K562 (cell line): ENCODE data around the gene UBE2H.

Source experiments
- BACH1 ChIP-seq: fragments of 200-800 bp; sonication (Bioruptor generic); IDR thresholded peaks from 2 replicates; pipeline ENCODE4 v1.6.1; 2016; ENCODE audit warnings: missing genetic modification characterization, missing compliant biosample characterization
- CTCF ChIP-seq, 3 experiments: IDR thresholded peaks in 2 of 3; conservative IDR thresholded peaks in 1 of 3; 2 replicates each; pipeline ENCODE4 v1.5.1; 2011 to 2012; ENCODE audit warnings: low read length in 3 of 3, mild to moderate bottlenecking in 3 of 3, control low read depth in 2 of 3, improper control_type of control experiment in 1 of 3, inconsistent platforms in 1 of 3, low read depth in 1 of 3, mixed read lengths in 1 of 3, moderate library complexity in 1 of 3; ENCODE audit not compliant: insufficient read depth in 2 of 3
- EZH2 ChIP-seq: IDR thresholded peaks from 2 replicates; pipeline ENCODE4 v1.6.1; 2012; ENCODE audit warnings: low read depth, mild to moderate bottlenecking, inconsistent platforms, low read length, borderline replicate concordance
- HLTF ChIP-seq: fragments of 450-650 bp; IDR thresholded peaks from 2 replicates; pipeline ENCODE4 v1.6.1; 2016
- JUNB ChIP-seq: fragments of 450-650 bp; formaldehyde crosslinking; conservative IDR thresholded peaks from 2 replicates; pipeline ENCODE4 v1.4.0; 2020; ENCODE audit warnings: mild to moderate bottlenecking
- POLR2A ChIP-seq: fragments of 450-650 bp; conservative IDR thresholded peaks from 2 replicates; pipeline ENCODE4 v1.6.1; 2016
- TCF7L2 ChIP-seq: fragments of 150-350 bp; IDR thresholded peaks from 2 replicates; pipeline ENCODE4 v1.6.1; 2016; ENCODE audit warnings: low read depth, mild to moderate bottlenecking, low read length, moderate library complexity
- TF ChIP-seq, protein P1 (sequence below): fragments of 250-450 bp; sonication (Bioruptor Pico); IDR thresholded peaks from 2 replicates; pipeline ENCODE4 v1.5.0; 2020; ENCODE audit warnings: mild to moderate bottlenecking, borderline replicate concordance
- TF ChIP-seq, protein P2 (sequence below): sonication (generic); formaldehyde crosslinking; IDR thresholded peaks from 2 replicates; pipeline ENCODE4 v1.8.0; 2022; ENCODE audit warnings: mild to moderate bottlenecking, missing genetic modification reagents

- TF ChIP-seq CTCF (IDR thresholded peaks at IDR 0.05 in 2 of 3, conservative IDR thresholded peaks at IDR 0.05 in 1 of 3; ENCODE audit: insufficient read depth in 2 of 3, low read depth in 1 of 3, low read length in 3 of 3) (no peak), TCF7L2 (no peak), JUNB (CRISPR knock-in tag) (no peak), EZH2 (no peak), BACH1 (tag) (no peak), HLTF (no peak), POLR2A (no peak)
- TF ChIP-seq, protein P1, sequence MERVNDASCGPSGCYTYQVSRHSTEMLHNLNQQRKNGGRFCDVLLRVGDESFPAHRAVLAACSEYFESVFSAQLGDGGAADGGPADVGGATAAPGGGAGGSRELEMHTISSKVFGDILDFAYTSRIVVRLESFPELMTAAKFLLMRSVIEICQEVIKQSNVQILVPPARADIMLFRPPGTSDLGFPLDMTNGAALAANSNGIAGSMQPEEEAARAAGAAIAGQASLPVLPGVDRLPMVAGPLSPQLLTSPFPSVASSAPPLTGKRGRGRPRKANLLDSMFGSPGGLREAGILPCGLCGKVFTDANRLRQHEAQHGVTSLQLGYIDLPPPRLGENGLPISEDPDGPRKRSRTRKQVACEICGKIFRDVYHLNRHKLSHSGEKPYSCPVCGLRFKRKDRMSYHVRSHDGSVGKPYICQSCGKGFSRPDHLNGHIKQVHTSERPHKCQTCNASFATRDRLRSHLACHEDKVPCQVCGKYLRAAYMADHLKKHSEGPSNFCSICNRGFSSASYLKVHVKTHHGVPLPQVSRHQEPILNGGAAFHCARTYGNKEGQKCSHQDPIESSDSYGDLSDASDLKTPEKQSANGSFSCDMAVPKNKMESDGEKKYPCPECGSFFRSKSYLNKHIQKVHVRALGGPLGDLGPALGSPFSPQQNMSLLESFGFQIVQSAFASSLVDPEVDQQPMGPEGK (CRISPR knock-in tag): no peak
- TF ChIP-seq, protein P2, sequence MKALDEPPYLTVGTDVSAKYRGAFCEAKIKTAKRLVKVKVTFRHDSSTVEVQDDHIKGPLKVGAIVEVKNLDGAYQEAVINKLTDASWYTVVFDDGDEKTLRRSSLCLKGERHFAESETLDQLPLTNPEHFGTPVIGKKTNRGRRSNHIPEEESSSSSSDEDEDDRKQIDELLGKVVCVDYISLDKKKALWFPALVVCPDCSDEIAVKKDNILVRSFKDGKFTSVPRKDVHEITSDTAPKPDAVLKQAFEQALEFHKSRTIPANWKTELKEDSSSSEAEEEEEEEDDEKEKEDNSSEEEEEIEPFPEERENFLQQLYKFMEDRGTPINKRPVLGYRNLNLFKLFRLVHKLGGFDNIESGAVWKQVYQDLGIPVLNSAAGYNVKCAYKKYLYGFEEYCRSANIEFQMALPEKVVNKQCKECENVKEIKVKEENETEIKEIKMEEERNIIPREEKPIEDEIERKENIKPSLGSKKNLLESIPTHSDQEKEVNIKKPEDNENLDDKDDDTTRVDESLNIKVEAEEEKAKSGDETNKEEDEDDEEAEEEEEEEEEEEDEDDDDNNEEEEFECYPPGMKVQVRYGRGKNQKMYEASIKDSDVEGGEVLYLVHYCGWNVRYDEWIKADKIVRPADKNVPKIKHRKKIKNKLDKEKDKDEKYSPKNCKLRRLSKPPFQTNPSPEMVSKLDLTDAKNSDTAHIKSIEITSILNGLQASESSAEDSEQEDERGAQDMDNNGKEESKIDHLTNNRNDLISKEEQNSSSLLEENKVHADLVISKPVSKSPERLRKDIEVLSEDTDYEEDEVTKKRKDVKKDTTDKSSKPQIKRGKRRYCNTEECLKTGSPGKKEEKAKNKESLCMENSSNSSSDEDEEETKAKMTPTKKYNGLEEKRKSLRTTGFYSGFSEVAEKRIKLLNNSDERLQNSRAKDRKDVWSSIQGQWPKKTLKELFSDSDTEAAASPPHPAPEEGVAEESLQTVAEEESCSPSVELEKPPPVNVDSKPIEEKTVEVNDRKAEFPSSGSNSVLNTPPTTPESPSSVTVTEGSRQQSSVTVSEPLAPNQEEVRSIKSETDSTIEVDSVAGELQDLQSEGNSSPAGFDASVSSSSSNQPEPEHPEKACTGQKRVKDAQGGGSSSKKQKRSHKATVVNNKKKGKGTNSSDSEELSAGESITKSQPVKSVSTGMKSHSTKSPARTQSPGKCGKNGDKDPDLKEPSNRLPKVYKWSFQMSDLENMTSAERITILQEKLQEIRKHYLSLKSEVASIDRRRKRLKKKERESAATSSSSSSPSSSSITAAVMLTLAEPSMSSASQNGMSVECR: no peak
Measured at GRCh38 chr7:129883151-129883550, 69.6 kb downstream of the UBE2H start.
